ENCODE measurements around the gene CIRBP.
"Not testable (repeated sequence)": the region's sequence is repeated elsewhere in the genome, so short reads cannot be mapped to it uniquely, and the experiment has no call there.

The CIRBP gene

GRCh38 chr19:1290703-1291651, 21.8 kb downstream of the CIRBP start:
- no peak for DNase-seq (ENCODE audit: low read depth in 2 of 2)

DNA sequence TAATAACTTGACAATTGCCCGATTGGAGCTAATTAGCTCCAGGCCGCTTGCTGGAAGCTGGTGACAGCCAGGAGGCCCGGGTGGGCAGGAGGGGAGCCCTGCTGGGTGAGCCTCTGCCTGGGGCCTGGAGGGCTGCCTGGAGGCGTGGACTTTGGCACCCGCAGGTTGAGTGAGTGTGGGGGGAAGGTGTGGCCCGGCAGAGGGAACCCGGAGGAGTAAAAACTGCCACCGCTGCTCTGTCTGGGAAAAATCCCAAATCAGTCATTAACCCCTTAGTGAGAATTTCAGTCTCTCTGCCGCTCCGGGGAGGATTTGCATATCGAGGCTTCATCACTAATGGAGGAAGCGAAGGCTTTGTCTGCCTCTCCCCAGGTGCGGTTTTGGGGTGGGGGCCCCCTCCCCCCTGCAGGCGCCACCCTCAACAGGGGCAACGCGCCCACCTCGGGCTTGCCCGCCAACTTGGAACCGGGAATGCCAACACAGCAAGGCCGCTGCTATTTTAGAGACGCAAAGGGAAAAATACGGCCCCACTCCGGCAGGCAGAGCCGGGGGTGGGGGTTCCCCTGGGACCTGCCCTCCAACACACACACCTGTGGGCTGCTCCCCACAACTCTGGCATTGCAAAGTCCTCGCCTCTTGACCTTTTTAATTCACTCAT, 22.8 kb downstream of the CIRBP start:
- no peak for DNase-seq (ENCODE audit: low read depth in 2 of 2)

- DNase-seq (ENCODE audit: low read depth in 2 of 2) = no peak
Observed at GRCh38 chr19:1292419-1293151, 23.5 kb downstream of the CIRBP start.

GRCh38 chr19:1293782-1294604, 24.9 kb downstream of the CIRBP start:
- DNase-seq (ENCODE audit: low read depth in 2 of 2) = no peak

DNA sequence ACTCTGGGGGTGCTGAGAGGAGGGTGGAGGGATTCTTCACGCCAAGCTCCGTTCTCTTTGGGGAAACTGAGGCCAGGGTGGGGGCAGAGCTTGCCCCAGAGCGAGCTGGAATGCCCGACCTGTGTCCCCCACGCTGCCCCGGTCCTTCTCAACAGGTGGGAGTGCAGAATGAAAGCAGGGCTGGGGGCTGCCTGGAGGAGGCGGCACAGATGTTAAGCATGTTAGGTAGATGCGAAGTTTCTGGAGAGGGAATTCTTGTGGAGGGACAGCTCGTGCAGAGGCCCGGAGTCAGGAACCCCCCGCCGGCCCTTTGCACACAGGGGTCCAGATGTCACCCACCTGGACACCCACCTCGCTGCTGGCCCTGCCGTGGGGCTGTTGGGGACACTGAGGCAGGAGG, 25.6 kb downstream of the CIRBP start:
- no peak for DNase-seq (ENCODE audit: low read depth in 2 of 2)

DNA sequence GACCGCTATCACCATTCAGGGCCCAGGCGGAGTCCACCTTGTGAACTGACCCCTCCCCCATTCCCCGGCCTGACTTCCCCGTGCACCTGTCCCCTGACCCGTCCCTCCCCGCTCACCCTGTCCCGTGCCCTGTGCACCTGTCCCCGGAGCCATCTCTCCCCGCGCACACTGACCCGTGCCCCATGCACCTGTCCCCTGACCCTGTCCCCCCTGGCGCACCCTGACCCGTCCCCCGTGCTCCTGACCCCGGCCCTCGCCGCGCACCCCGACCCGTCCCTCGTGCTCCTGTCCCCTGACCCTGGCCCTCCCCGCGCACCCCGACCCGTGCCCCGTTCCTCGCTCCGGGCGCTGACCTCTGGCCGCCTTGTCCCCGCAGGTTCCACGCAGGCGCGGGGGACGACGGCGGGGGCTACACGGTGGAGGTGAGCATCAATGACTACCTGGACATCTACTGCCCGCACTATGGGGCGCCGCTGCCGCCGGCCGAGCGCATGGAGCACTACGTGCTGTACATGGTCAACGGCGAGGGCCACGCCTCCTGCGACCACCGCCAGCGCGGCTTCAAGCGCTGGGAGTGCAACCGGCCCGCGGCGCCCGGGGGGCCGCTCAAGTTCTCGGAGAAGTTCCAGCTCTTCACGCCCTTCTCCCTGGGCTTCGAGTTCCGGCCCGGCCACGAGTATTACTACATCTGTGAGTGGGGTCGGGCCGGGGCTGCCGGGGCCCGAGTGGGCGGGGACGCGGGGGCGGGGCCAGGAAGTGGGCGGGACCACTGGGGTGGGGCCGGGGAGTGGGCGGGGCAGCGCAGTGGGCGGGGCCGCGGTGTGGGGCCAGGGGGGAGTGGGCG, 26.3 kb downstream of the CIRBP start:
- DNase-seq (ENCODE audit: low read depth in 2 of 2) = no peak

- no peak for DNase-seq (ENCODE audit: low read depth in 2 of 2)
Observed at GRCh38 chr19:1296078-1296477, 26.9 kb downstream of the CIRBP start.

- no peak for DNase-seq (ENCODE audit: low read depth in 2 of 2)
Observed at GRCh38 chr19:1296575-1297271, 27.6 kb downstream of the CIRBP start.

GRCh38 chr19:1298235-1298634, 29.1 kb downstream of the CIRBP start:
- no peak for DNase-seq (ENCODE audit: low read depth in 2 of 2)

DNA sequence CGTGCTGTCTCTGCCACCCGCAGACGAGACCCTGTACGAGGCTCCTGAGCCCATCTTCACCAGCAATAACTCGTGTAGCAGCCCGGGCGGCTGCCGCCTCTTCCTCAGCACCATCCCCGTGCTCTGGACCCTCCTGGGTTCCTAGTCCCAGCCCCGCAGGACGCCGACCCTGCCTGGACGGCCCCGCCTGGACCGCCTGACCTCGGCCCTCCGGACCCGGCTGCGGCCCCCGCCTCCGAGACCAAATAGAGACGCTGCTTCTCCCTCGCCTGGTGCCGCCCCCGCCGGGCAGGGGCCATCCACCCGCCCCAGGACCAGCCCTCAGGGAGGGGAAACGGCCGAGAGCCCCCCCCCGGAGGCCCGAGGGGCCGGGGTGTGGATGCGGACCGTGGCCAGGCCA, 30.7 kb downstream of the CIRBP start:
- DNase-seq (ENCODE audit: low read depth in 2 of 2) = no peak

DNA sequence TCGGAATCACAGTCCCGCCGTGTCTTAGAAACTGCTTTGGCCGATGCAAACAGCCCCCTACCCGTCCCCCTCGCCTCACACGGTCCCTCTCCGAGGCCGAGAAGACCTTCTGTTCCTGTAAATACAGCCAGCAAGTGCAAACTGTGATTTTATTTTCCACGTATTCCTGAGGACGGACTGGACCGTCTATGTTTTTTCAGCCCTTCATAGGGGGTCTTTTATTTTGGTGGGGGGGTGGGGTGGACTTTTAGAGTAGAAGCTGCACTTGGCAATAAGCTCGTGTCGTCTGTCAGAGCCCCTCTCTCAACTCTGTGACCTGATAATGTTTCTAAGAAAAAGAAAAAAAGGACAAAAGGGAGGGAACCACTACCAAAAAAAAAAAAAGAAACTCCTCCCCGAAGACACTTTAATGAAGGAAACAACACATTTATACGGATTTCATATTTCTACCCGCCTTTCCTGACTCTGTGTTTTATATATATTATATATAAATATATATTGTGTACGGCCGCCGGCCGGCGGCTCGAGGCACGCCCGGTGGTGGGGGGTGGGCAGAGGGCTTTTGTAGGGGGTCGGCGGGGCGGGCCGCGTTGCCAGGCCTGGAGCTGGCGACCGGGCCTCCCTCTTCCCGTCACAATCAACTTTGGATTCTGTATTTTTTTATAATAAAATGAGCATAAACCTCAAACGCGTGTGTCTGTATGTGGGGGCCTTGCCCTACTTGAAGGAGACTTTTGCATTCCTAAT, 31.8 kb downstream of the CIRBP start:
- DNase-seq (ENCODE audit: low read depth in 2 of 2) = no peak

GRCh38 chr19:1302533-1303239, 33.6 kb downstream of the CIRBP start:
- DNase-seq (ENCODE audit: low read depth in 2 of 2) = no peak

- DNase-seq (ENCODE audit: low read depth in 2 of 2) = no peak
Observed at GRCh38 chr19:1304197-1304924, 35.2 kb downstream of the CIRBP start.

GRCh38 chr19:1305354-1305753, 36.2 kb downstream of the CIRBP start:
- not testable (repeated sequence) for DNase-seq (ENCODE audit: low read depth in 2 of 2)

GRCh38 chr19:1307320-1307719, 38.2 kb downstream of the CIRBP start:
- no peak for DNase-seq (ENCODE audit: low read depth in 2 of 2)

DNA sequence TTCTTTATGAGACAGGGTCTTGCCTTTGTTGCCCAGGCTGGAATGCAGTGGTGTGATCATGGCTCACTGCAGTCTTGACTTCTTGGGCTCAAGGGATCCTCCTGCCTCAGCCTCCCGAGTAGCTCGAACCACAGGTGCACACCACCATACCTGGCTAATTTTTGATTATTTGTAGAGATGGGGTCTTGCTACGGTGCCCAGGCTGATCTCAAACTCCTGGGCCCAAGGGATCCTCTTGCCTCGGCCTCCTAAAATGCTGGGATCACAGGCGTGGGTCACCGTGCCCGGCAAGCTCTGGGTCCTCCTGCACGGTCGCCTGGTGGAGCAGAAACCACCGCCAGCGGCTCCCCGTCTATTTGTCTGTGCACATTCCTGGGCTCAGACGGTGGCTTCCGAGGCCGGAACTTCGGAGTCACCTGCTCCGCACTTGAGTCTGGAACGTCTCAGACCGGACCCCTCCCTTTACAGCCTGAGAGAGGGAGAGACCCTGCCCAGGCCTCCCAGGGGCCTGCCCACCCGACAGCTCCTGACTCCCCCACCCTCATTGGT, 38.7 kb downstream of the CIRBP start:
- DNase-seq (ENCODE audit: low read depth in 2 of 2) = no peak

DNA sequence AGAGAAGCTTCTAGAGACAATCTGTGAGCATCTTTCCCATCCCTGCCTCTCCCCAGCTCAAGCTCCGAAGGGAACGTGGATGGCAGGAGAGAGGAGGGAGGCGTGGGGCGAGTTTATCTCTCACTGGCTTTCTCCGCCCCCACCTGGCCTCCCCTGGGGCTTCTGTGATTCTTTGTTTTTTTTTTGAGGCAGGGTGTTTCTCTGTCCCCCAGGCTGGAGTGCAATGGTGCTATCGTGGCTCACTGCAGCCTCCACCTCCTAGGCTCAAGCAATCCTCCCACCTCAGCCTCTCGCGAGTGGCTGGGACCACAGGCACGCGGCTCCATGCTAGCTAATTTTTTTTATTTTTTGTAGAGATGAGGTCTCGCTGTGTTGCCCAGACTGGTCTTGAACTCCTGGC, 39.6 kb downstream of the CIRBP start:
- no peak for DNase-seq (ENCODE audit: low read depth in 2 of 2)
